ENCODE results near the gene STIM1.

DNA sequence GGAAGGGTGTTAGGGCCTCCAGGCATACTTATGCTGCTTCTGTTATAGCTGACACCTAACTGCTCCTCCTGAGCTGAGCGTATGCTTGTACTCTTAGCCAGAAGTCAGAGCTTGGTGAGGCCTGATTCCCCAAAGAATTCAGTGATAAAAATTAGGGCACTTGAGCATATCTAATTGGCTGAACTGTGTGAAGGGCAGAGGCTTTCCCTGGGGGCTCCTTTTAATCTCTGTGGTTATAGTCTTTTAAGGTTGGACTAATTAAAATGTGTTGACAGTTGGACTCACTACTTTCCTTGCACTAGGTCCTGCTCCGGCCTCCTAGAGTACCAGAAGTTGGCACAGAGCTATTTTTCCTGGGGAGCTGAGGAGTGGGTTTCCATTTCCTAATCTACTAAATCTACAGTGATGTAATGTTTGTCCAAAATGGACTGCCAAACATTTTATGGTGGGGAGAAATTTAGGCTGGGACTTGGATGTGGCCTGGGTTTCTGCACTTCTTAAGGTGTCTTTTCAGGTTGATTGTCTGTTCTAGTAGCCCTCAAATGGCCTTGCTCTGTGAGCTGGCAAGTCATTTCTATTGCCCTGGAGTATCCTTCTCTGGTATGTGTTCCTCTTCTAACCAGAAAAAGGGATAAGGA is 18.4 kb downstream of the STIM1 start:
- TF ChIP-seq GATA3 (IDR thresholded peaks at IDR 0.05; ENCODE audit: low read depth, low read length) (no peak), GATA2 (IDR thresholded peaks at IDR 0.05; ENCODE audit: low read depth, low read length) (no peak)
